GM12875 (cell line): ENCODE data around the gene CASR.
"Not testable (repeated sequence)": the region's sequence is repeated elsewhere in the genome, so short reads cannot be mapped to it uniquely, and the experiment has no call there.

Experiments
- H3K4me3 ChIP-seq: one replicate; pipeline ENCODE4 v1.5.1; 2011; ENCODE audit warnings: low read depth, low read length, control low read depth
- CTCF ChIP-seq: IDR thresholded peaks from 2 replicates; pipeline ENCODE4 v1.5.1; 2011; ENCODE audit warnings: low read depth, mild to moderate bottlenecking, control low read depth, inconsistent platforms, low read length, moderate library complexity, borderline replicate concordance; ENCODE audit not compliant: insufficient read depth

The CASR gene

GRCh38 chr3:122190525-122190924 is 7.1 kb downstream of the CASR start:
- no peak for TF ChIP-seq CTCF
- no peak overlapping the region for H3K4me3 ChIP-seq

GRCh38 chr3:122198966-122199365 is 15.5 kb downstream of the CASR start:
- no peak for TF ChIP-seq CTCF
- H3K4me3 ChIP-seq: no peak overlapping the region

- no peak overlapping the region for H3K4me3 ChIP-seq
- no peak for TF ChIP-seq CTCF
These were observed 16.1 kb downstream of the CASR start for GRCh38 chr3:122199552-122199951.

- H3K4me3 ChIP-seq: no peak overlapping the region
- no peak for TF ChIP-seq CTCF
These were observed 17.2 kb downstream of the CASR start for GRCh38 chr3:122200661-122201060.

GRCh38 chr3:122201476-122201875 is 18.0 kb downstream of the CASR start:
- not testable (repeated sequence) for H3K4me3 ChIP-seq

- no peak overlapping the region for H3K4me3 ChIP-seq
- TF ChIP-seq CTCF: no peak
These were observed 25.1 kb downstream of the CASR start for GRCh38 chr3:122208579-122208978.

- H3K4me3 ChIP-seq: no peak overlapping the region
- TF ChIP-seq CTCF: no peak
These were observed 30.2 kb downstream of the CASR start for GRCh38 chr3:122213650-122214049.

GRCh38 chr3:122214711-122215110 is 31.2 kb downstream of the CASR start:
- TF ChIP-seq CTCF: no peak
- H3K4me3 ChIP-seq: no peak overlapping the region
